Gastroesophageal sphincter (tissue), 4 donors: ENCODE results near the gene MCM9. TPM values are rescaled to one million over a fixed set of nuclear protein-coding genes. Genes with fewer than 3 reads are reported as not detected.

Experiments used
- ATAC-seq: fragments of 150-250 bp; one replicate; pipeline ENCODE4 v1.9.1; 2016; ENCODE audit warnings: mild to moderate bottlenecking, moderate library complexity
- H3K27ac ChIP-seq, 4 donors: fragments of 200-600 bp; sonication (generic) in 3 of 4; 1 replicate in 3 of 4; 2 replicates in 1 of 4; pipeline ENCODE4 v1.5.1; 2016 to 2019
- H3K27me3 ChIP-seq: fragments of 200-600 bp; sonication (generic); one replicate; pipeline ENCODE4 v1.5.1; 2019
- H3K36me3 ChIP-seq, 2 donors: fragments of 200-600 bp; sonication (generic); one replicate each; pipeline ENCODE4 v1.5.1; 2019; ENCODE audit warnings: control low read depth in 1 of 2
- H3K4me1 ChIP-seq, 3 donors: fragments of 200-600 bp; sonication (generic); 1 replicate in 2 of 3; 2 replicates in 1 of 3; pipeline ENCODE4 v1.5.1; 2016 to 2019; ENCODE audit warnings: control low read depth in 2 of 3
- H3K4me3 ChIP-seq, 2 donors: fragments of 200-600 bp; sonication (generic); one replicate each; pipeline ENCODE4 v1.5.1; 2019; ENCODE audit warnings: mild to moderate bottlenecking in 1 of 2, moderate library complexity in 1 of 2
- H3K9me3 ChIP-seq, 3 donors: fragments of 200-600 bp; sonication (generic); one replicate each; pipeline ENCODE4 v1.5.1; 2017 to 2019; ENCODE audit warnings: control low read depth in 2 of 3
- CTCF ChIP-seq, 4 experiments: fragments of 200-600 bp in 2 of 4; fragments of 450-650 bp in 2 of 4; sonication (generic) in 1 of 4; IDR thresholded peaks; one replicate each; pipeline ENCODE4 v1.5.1; 2017 to 2019; ENCODE audit warnings: antibody characterized with exemption in 4 of 4, mild to moderate bottlenecking in 2 of 4, moderate library complexity in 2 of 4
- EP300 ChIP-seq: sonication (generic); formaldehyde crosslinking; IDR thresholded peaks from one replicate; pipeline ENCODE4 v1.6.1; 2017; ENCODE audit warnings: antibody characterized with exemption, mild to moderate bottlenecking
- POLR2A ChIP-seq, 2 donors: fragments of 450-650 bp; IDR thresholded peaks; one replicate each; pipeline ENCODE4 v1.6.1; 2017; ENCODE audit warnings: antibody characterized with exemption in 2 of 2, mild to moderate bottlenecking in 2 of 2, moderate library complexity in 1 of 2
- POLR2AphosphoS5 ChIP-seq: sonication (generic); formaldehyde crosslinking; IDR thresholded peaks from one replicate; pipeline ENCODE4 v1.6.1; 2017; ENCODE audit warnings: antibody characterized with exemption
- WGBS, 2 donors: methylation state at CpG; one replicate each; pipeline ENCODE4 v1.1.5; 2018; ENCODE audit warnings: low coverage in 1 of 2; 5-methylcytosine and 5-hydroxymethylcytosine counted together
- total RNA-seq, 4 donors: library from RNA; depleted of rRNA; stranded (reverse); fragments of >200 nt; gene quantifications; one replicate each; pipeline ENCODE4 v1.1.0, GENCODE V29; 2016

The MCM9 gene
- total RNA-seq: 10 to 100 TPM in 3 of 4 donors, 1 to 10 TPM in 1; 7.7 to 25.7 (median 16.8) TPM

- Histone ChIP-seq H3K4me1 (peaks cover 0 to 35% (median 6%) of the 10 kb centered on the region in 3 donors), H3K36me3 (peaks cover 0 to 19% of the 10 kb centered on the region in 2 donors), H3K4me3 (peak within 1 kb of the TSS; percentile 78 to 91), H3K27ac (peak within 1 kb of the TSS; percentile 87 to 96 (median 94)), H3K27me3 (no peaks in the 10 kb centered on the region), H3K9me3 (no peaks in the 10 kb centered on the region)
- 0 to 2% methylated on average over 5 to 10 of the region's 95 CpGs for WGBS, 2 donors
- peak; percentile 51 to 66 for TF ChIP-seq POLR2A (IDR thresholded peaks at IDR 0.05)
- TF ChIP-seq EP300: no peak
- peak; percentile 48 for TF ChIP-seq POLR2AphosphoS5
- peak; percentile 97 for ATAC-seq
These were observed at the start of gene MCM9 for GRCh38 chr6:118934461-118935330. Gene MCM9 (minus strand): TSS chr6:118935159. CDS start chr6:118931723, 3,436 bp downstream.

GRCh38 chr6:118984342-118984741 is 49.4 kb upstream of the MCM9 start:
- no peak for ATAC-seq
- no peak for TF ChIP-seq CTCF (IDR thresholded peaks at IDR 0.05)
- TF ChIP-seq POLR2A (IDR thresholded peaks at IDR 0.05): no peak
- no peak for TF ChIP-seq POLR2AphosphoS5
- no peak for TF ChIP-seq EP300
- 89 to 94% methylated on average over 2 of the region's 2 CpGs for WGBS, 2 donors
- Histone ChIP-seq H3K27ac (no peak overlapping the region), H3K4me3 (no peak overlapping the region), H3K4me1 (no peaks in the 10 kb centered on the region), H3K27me3 (no peaks in the 10 kb centered on the region), H3K9me3 (no peaks in the 10 kb centered on the region), H3K36me3 (no peaks in the 10 kb centered on the region)

GRCh38 chr6:118982575-118982911 is 47.6 kb upstream of the MCM9 start:
- no peak for ATAC-seq
- Histone ChIP-seq H3K36me3 (peaks cover 0 to 12% of the 10 kb centered on the region in 2 donors), H3K27ac (no peak overlapping the region), H3K9me3 (no peaks in the 10 kb centered on the region), H3K4me1 (no peaks in the 10 kb centered on the region), H3K27me3 (no peaks in the 10 kb centered on the region), H3K4me3 (no peak overlapping the region)
- TF ChIP-seq EP300 (no peak), POLR2AphosphoS5 (no peak), CTCF (IDR thresholded peaks at IDR 0.05) (no peak), POLR2A (IDR thresholded peaks at IDR 0.05) (no peak)
- WGBS, 2 donors: 89 to 92% methylated on average over 3 of the region's 3 CpGs

- H3K27me3 ChIP-seq: no peaks in the 10 kb centered on the region
- TF ChIP-seq CTCF (IDR thresholded peaks at IDR 0.05) (no peak), POLR2A (IDR thresholded peaks at IDR 0.05) (no peak), EP300 (no peak), POLR2AphosphoS5 (no peak)
- H3K4me3 ChIP-seq: no peak overlapping the region
- H3K9me3 ChIP-seq: no peaks in the 10 kb centered on the region
- 57 to 85% methylated on average over 6 of the region's 6 CpGs for WGBS, 2 donors
- no peak overlapping the region for H3K27ac ChIP-seq
- no peak for ATAC-seq
- peaks cover 0 to 16% of the 10 kb centered on the region in 2 donors for H3K36me3 ChIP-seq
- H3K4me1 ChIP-seq: no peaks in the 10 kb centered on the region
These were observed 47.1 kb upstream of the MCM9 start for GRCh38 chr6:118981884-118982574.

GRCh38 chr6:118980063-118980462 is 45.1 kb upstream of the MCM9 start:
- no peak for TF ChIP-seq POLR2A (IDR thresholded peaks at IDR 0.05)
- TF ChIP-seq CTCF (IDR thresholded peaks at IDR 0.05): no peak
- TF ChIP-seq POLR2AphosphoS5: no peak
- no peak for TF ChIP-seq EP300
- Histone ChIP-seq H3K27me3 (no peaks in the 10 kb centered on the region), H3K4me1 (no peaks in the 10 kb centered on the region), H3K4me3 (no peak overlapping the region), H3K36me3 (peaks cover 0 to 24% of the 10 kb centered on the region in 2 donors), H3K9me3 (no peaks in the 10 kb centered on the region), H3K27ac (no peak overlapping the region)
- ATAC-seq: no peak
- 84 to 86% methylated on average over 5 of the region's 5 CpGs for WGBS, 2 donors
